ENCODE measurements around the gene ZNF8. TPM values are rescaled to one million over a fixed set of nuclear protein-coding genes. Genes with fewer than 3 reads are reported as not detected.

The ZNF8 gene
- total RNA-seq, 4 donors from 2014 or later, result 0.78 to 2.1 (median 1.2) TPM

GRCh38 chr19:58277197-58277596, 1.6 kb upstream of the ZNF8 start:
- Histone ChIP-seq H3K36me3 (peaks cover 0 to 11% of the 10 kb centered on the region in 2 donors), H3K27me3 (peaks cover 0 to 10% (median 7%) of the 10 kb centered on the region in 3 donors), H3K27ac (no peak overlapping the region), H3K9me3 (peaks cover 0 to 16% (median 0%) of the 10 kb centered on the region in 3 donors), H3K4me1 (peaks cover 4 to 15% of the 10 kb centered on the region in 2 donors), H3K4me3 (no peak overlapping the region)
- ATAC-seq (no peak), DNase-seq (no peak)
- no peak for TF ChIP-seq POLR2A (IDR thresholded peaks at IDR 0.05)
- TF ChIP-seq CTCF (IDR thresholded peaks at IDR 0.05 in 4 of 5, conservative IDR thresholded peaks at IDR 0.05 in 1 of 5), result no peak
- in situ Hi-C loops (cut with MboI; ENCODE audit: low sequenced_read_pairs in 4 of 4), result no loop called here
- intact Hi-C loops (cut with DNase I; ENCODE audit: low total_unique reads), result no loop called here

- in situ Hi-C loops (cut with MboI; ENCODE audit: low sequenced_read_pairs in 4 of 4), result no loop called here
- peaks cover 0 to 11% of the 10 kb centered on the region in 2 donors for H3K36me3 ChIP-seq
- H3K9me3 ChIP-seq, result peaks cover 0 to 10% (median 0%) of the 10 kb centered on the region in 3 donors
- H3K4me1 ChIP-seq, result peaks cover 4 to 15% of the 10 kb centered on the region in 2 donors
- H3K4me3 ChIP-seq, result peak overlapping the region; percentile 74 to 82 (median 78)
- DNase-seq (no peak), ATAC-seq (peak; percentile 15 to 22)
- intact Hi-C loops (cut with DNase I; ENCODE audit: low total_unique reads), result loop anchor here (1.0 kb wide), 1 partner anchor 27 kb away; the partner anchor contains the start of gene ERVK3-1
- peaks cover 0 to 10% (median 7%) of the 10 kb centered on the region in 3 donors for H3K27me3 ChIP-seq
- peak overlapping the region; percentile 72 to 91 (median 83) for H3K27ac ChIP-seq
- TF ChIP-seq POLR2A (IDR thresholded peaks at IDR 0.05) (no peak), CTCF (IDR thresholded peaks at IDR 0.05 in 4 of 5, conservative IDR thresholded peaks at IDR 0.05 in 1 of 5) (no peak)
Observed at GRCh38 chr19:58277748-58278540, 811 bp upstream of the ZNF8 start.

- Histone ChIP-seq H3K4me3 (peak overlapping the region; percentile 74 to 82 (median 78)), H3K36me3 (peaks cover 0 to 9% of the 10 kb centered on the region in 2 donors), H3K9me3 (peaks cover 0 to 3% (median 0%) of the 10 kb centered on the region in 3 donors), H3K27me3 (peaks cover 0 to 10% (median 7%) of the 10 kb centered on the region in 3 donors), H3K27ac (peak overlapping the region; percentile 72 to 91 (median 83)), H3K4me1 (peaks cover 4 to 15% of the 10 kb centered on the region in 2 donors)
- DNase-seq (peak; percentile 12 to 20), ATAC-seq (peak; percentile 44 to 55)
- intact Hi-C loops (cut with DNase I; ENCODE audit: low total_unique reads), result no loop called here
- TF ChIP-seq CTCF (IDR thresholded peaks at IDR 0.05 in 4 of 5, conservative IDR thresholded peaks at IDR 0.05 in 1 of 5) (no peak), POLR2A (IDR thresholded peaks at IDR 0.05) (no peak)
- in situ Hi-C loops (cut with MboI; ENCODE audit: low sequenced_read_pairs in 4 of 4), result no loop called here
Observed at GRCh38 chr19:58279042-58279924, 528 bp downstream of the ZNF8 start.

GRCh38 chr19:58279925-58280316, 1.2 kb downstream of the ZNF8 start:
- DNase-seq, result no peak
- Histone ChIP-seq H3K4me3 (peak overlapping the region in 3 of 4 donors; percentile 78 to 82 (median 79)), H3K4me1 (peaks cover 4 to 15% of the 10 kb centered on the region in 2 donors), H3K27me3 (peaks cover 0 to 10% (median 7%) of the 10 kb centered on the region in 3 donors), H3K9me3 (no peaks in the 10 kb centered on the region), H3K27ac (peak overlapping the region in 1 of 4 donors; percentile 91), H3K36me3 (peaks cover 0 to 4% of the 10 kb centered on the region in 2 donors)
- TF ChIP-seq POLR2A (IDR thresholded peaks at IDR 0.05) (no peak), CTCF (IDR thresholded peaks at IDR 0.05 in 4 of 5, conservative IDR thresholded peaks at IDR 0.05 in 1 of 5) (no peak)
- ATAC-seq, result no peak
- intact Hi-C loops (cut with DNase I; ENCODE audit: low total_unique reads) (no loop called here), in situ Hi-C loops (cut with MboI; ENCODE audit: low sequenced_read_pairs in 4 of 4) (no loop called here)

Measured in gastrocnemius medialis (tissue), 4 donors.